ENCODE data around the gene RPL31. TPM values are rescaled to one million over a fixed set of nuclear protein-coding genes. Genes with fewer than 3 reads are reported as not detected.
A peak's percentile ranks its signal among the peaks of the same experiment; 100 is the strongest.
"Not testable (repeated sequence)": the region's sequence is repeated elsewhere in the genome, so short reads cannot be mapped to it uniquely, and the experiment has no call there.

RPL31 gene
- total RNA-seq, 3 donors from 2014 or later: 1,654 to 2,512 (median 1,741) TPM

DNA sequence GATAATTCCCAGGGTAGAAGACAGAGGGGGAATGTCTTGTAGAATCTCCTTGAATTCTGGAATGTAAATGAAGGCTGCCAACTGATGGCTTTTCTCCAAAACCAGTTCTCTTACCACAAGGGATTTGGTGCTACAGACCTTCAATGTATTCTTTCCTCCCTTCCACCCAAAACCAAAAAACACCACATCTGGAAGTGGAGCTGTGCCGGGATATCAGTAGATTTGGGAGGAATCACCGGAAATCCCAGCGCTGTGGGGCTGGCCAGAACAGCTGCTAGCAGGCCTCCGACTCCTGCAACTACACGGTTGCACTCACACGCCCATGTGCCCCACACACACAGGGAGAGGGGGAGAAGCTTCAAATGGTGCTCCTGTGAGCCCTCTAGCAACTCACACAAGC is 45.7 kb downstream of the RPL31 start:
- no peak for DNase-seq (ENCODE audit: low spot score in 2 of 2)
- H3K27ac ChIP-seq: peak overlapping the region; percentile 72 to 73

GRCh38 chr2:101048756-101049155 is 46.7 kb downstream of the RPL31 start:
- intact Hi-C loops (cut with DNase I; ENCODE audit: low total_unique reads): no loop called here
- no peak overlapping the region for H3K27ac ChIP-seq
- H3K27me3 ChIP-seq: no peaks in the 10 kb centered on the region
- no peaks in the 10 kb centered on the region for H3K9me3 ChIP-seq
- no peaks in the 10 kb centered on the region for H3K36me3 ChIP-seq
- H3K4me3 ChIP-seq: no peak overlapping the region
- no peak for DNase-seq (ENCODE audit: low spot score in 2 of 2)
- TF ChIP-seq POLR2A (IDR thresholded peaks at IDR 0.05) (no peak), POLR2AphosphoS5 (IDR thresholded peaks at IDR 0.05) (no peak), CTCF (IDR thresholded peaks at IDR 0.05) (no peak)
- H3K4me1 ChIP-seq: peaks cover 0 to 8% of the 10 kb centered on the region in 2 donors

More for the DNA sequence above, 45.7 kb downstream of the RPL31 start:
- TF ChIP-seq CTCF (IDR thresholded peaks at IDR 0.05): no peak
- TF ChIP-seq POLR2A (IDR thresholded peaks at IDR 0.05): no peak
- no peak for TF ChIP-seq POLR2AphosphoS5 (IDR thresholded peaks at IDR 0.05)
- Histone ChIP-seq H3K9me3 (no peaks in the 10 kb centered on the region), H3K4me3 (no peak overlapping the region), H3K4me1 (peaks cover 0 to 8% of the 10 kb centered on the region in 2 donors), H3K27me3 (no peaks in the 10 kb centered on the region), H3K36me3 (no peaks in the 10 kb centered on the region)
- intact Hi-C loops (cut with DNase I; ENCODE audit: low total_unique reads): no loop called here

DNA sequence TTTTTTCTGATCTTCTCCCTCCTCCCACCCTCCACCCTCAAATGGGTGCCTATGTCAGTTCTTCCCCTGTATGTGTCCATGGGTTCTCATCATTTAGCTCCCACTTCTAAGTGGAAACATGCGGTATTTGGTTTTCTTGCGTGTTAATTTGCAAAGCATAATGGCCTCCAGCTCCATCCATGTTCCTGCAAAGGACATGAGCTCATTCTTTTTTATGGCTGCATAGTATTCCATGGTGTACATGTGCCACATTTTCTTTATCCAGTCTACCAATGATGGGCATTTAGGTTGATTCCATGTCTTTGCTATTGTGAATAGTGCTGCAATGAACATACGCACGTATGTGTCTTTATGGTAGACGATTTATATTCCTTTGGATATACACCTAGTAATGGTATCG is 48.8 kb downstream of the RPL31 start:
- H3K36me3 ChIP-seq; H3K27ac ChIP-seq; H3K9me3 ChIP-seq; H3K4me3 ChIP-seq; H3K4me1 ChIP-seq; H3K27me3 ChIP-seq; intact Hi-C loops (cut with DNase I; ENCODE audit: low total_unique reads); DNase-seq (ENCODE audit: low spot score in 2 of 2): not testable (repeated sequence)

DNA sequence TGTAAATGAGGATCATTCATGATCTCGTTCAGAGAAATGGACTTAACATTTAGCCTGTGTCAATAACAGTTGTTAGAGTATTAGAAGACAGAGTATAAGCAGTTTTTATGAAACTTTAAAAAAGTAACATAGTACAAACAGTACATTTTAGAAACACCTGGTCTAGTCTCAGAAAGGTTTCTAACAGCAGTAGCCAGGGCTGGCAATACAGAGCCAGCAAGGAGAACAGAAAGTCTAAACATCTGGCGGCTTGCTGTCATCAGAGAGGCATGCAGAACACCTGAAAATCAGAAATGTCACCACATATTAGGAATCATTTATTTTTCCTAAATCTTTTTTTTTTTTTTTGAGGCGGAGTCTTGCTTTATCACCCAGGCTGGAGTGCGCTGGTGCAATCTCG is 50.1 kb downstream of the RPL31 start:
- no peak overlapping the region for H3K4me3 ChIP-seq
- H3K27ac ChIP-seq: no peak overlapping the region
- H3K36me3 ChIP-seq: no peaks in the 10 kb centered on the region
- H3K4me1 ChIP-seq: peaks cover 0 to 8% of the 10 kb centered on the region in 2 donors
- no peak for TF ChIP-seq POLR2A (IDR thresholded peaks at IDR 0.05)
- no peak for TF ChIP-seq CTCF (IDR thresholded peaks at IDR 0.05)
- no peak for TF ChIP-seq POLR2AphosphoS5 (IDR thresholded peaks at IDR 0.05)
- H3K27me3 ChIP-seq: no peaks in the 10 kb centered on the region
- no peaks in the 10 kb centered on the region for H3K9me3 ChIP-seq
- intact Hi-C loops (cut with DNase I; ENCODE audit: low total_unique reads): no loop called here
- no peak for DNase-seq (ENCODE audit: low spot score in 2 of 2)

DNA sequence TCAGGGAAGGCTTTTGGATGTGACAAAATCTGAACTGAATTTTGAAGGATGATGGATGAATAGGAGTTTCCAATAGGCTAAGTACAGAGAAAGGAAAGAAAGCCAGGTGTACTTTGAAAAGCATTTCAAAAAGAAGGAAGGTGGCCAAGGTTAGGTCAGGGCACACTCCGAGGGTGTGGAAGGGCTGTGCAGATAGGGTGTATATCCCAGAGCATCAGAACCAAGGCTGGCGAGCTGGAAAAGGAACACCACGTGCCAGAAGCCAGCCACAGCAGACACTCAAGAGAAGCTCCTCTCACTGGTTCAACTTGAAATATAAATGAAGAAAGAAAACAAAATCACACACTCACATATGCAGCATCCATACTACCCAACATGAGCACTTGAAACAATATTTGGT is 51.0 kb downstream of the RPL31 start:
- TF ChIP-seq POLR2A (IDR thresholded peaks at IDR 0.05) (no peak), POLR2AphosphoS5 (IDR thresholded peaks at IDR 0.05) (no peak)
- Histone ChIP-seq H3K4me1 (peaks cover 0 to 2% of the 10 kb centered on the region in 2 donors), H3K4me3 (no peak overlapping the region), H3K36me3 (no peaks in the 10 kb centered on the region), H3K27me3 (no peaks in the 10 kb centered on the region), H3K9me3 (no peaks in the 10 kb centered on the region), H3K27ac (peak overlapping the region; percentile 70 to 71)
- intact Hi-C loops (cut with DNase I; ENCODE audit: low total_unique reads): no loop called here
- DNase-seq (ENCODE audit: low spot score in 2 of 2): no peak

Other genes starting within 250 kb of the RPL31 start
- gene NPAS2, start 182.2 kb upstream of the RPL31 start, total RNA-seq: 10 to 100 TPM in 2 of 3 donors, 1 to 10 TPM in 1; 6.2 to 42.3 (median 22.5) TPM
- gene TBC1D8, start 149.1 kb downstream of the RPL31 start, total RNA-seq: 10 to 100 TPM; 19.5 to 92.4 (median 89.7) TPM

Measured in breast epithelium (tissue), 4 donors.